SU-DHL-6 (cell line): ENCODE measurements around the gene NUP210.

Experiments used
- H2AFZ ChIP-seq: fragments of 200-600 bp; sonication (generic); 2 replicates; pipeline ENCODE4 v1.6.1; 2014; ENCODE audit warnings: low read depth, mild to moderate bottlenecking, moderate library complexity, mixed read lengths, antibody characterized with exemption, low read length; ENCODE audit not compliant: severe bottlenecking
- H3F3A ChIP-seq: fragments of 200-600 bp; shearing (Covaris generic); 2 replicates; pipeline ENCODE4 v1.6.0; 2016; ENCODE audit warnings: antibody characterized with exemption, mild to moderate bottlenecking; ENCODE audit not compliant: insufficient read depth
- H3K27ac ChIP-seq: fragments of 200-600 bp; sonication (generic); 2 replicates; pipeline ENCODE4 v1.5.1; 2016; ENCODE audit warnings: low read depth, mild to moderate bottlenecking, low read length, moderate library complexity, mixed read lengths
- H3K27me3 ChIP-seq: fragments of 200-600 bp; sonication (generic), shearing (Covaris generic); 2 replicates; pipeline ENCODE4 v1.6.0; 2014; ENCODE audit warnings: mild to moderate bottlenecking, low read length
- H3K36me3 ChIP-seq: fragments of 200-600 bp; sonication (generic); 2 replicates; pipeline ENCODE4 v1.6.1; 2014; ENCODE audit warnings: mild to moderate bottlenecking, low read length, mixed read lengths
- H3K4me2 ChIP-seq: fragments of 300-600, 200-600 bp; shearing (Covaris generic), sonication (generic); 2 replicates; pipeline ENCODE4 v1.6.0; 2014; ENCODE audit warnings: low read length, low read depth, mild to moderate bottlenecking; ENCODE audit not compliant: poor library complexity, severe bottlenecking
- H3K4me3 ChIP-seq: fragments of 200-600 bp; sonication (generic); 2 replicates; pipeline ENCODE4 v1.5.1; 2014; ENCODE audit warnings: antibody characterized with exemption, low read length, mild to moderate bottlenecking, mixed read lengths; ENCODE audit not compliant: insufficient read depth, poor library complexity, severe bottlenecking
- H3K79me2 ChIP-seq: fragments of 200-600 bp; sonication (generic); 2 replicates; pipeline ENCODE4 v1.6.1; 2014; ENCODE audit warnings: mild to moderate bottlenecking, low read length, moderate library complexity; ENCODE audit not compliant: insufficient read depth
- H3K9ac ChIP-seq: fragments of 200-600 bp; sonication (generic); 2 replicates; pipeline ENCODE4 v1.7.0; 2014; ENCODE audit warnings: mild to moderate bottlenecking, low read length
- H3K9me2 ChIP-seq: fragments of 200-600 bp; sonication (generic); replicated peaks from 2 replicates; pipeline ENCODE4 v1.6.1; 2014; ENCODE audit warnings: low read length; ENCODE audit not compliant: insufficient read depth
- H3K9me3 ChIP-seq: fragments of 200-600 bp; sonication (generic); 2 replicates; pipeline ENCODE4 v1.6.1; 2014; ENCODE audit warnings: low read length, mixed read lengths; ENCODE audit not compliant: insufficient read depth
- H4K20me1 ChIP-seq: fragments of 200-600 bp; sonication (generic); 2 replicates; pipeline ENCODE4 v1.6.1; 2014; ENCODE audit warnings: low read depth, mild to moderate bottlenecking, antibody characterized with exemption, low read length, moderate library complexity, mixed read lengths
- CTCF ChIP-seq: fragments of 200-600 bp; sonication (generic); IDR thresholded peaks from one replicate; pipeline ENCODE4 v1.5.1; 2017; ENCODE audit warnings: antibody characterized with exemption, mild to moderate bottlenecking, low read length, moderate library complexity; ENCODE audit not compliant: insufficient read depth, poor library complexity, severe bottlenecking
- EZH2phosphoT487 ChIP-seq: fragments of 200-600 bp; sonication (generic), shearing (Covaris generic); conservative IDR thresholded peaks from 2 replicates; pipeline ENCODE4 v1.6.1; 2018; ENCODE audit warnings: mild to moderate bottlenecking, antibody characterized with exemption, low read length, moderate library complexity, mixed read lengths

The NUP210 gene

GRCh38 chr3:13427662-13428603, 7.8 kb upstream of the NUP210 start:
- Histone ChIP-seq H3F3A (no peaks in the 10 kb centered on the region), H4K20me1 (no peaks in the 10 kb centered on the region), H3K36me3 (no peaks in the 10 kb centered on the region), H3K4me2 (peak overlapping the region; percentile 51), H3K9ac (no peak overlapping the region), H3K9me2 (no peaks in the 10 kb centered on the region), H2AFZ (peak overlapping the region; percentile 55), H3K27ac (no peak overlapping the region), H3K9me3 (no peaks in the 10 kb centered on the region), H3K79me2 (no peaks in the 10 kb centered on the region), H3K4me3 (no peak overlapping the region), H3K27me3 (no peaks in the 10 kb centered on the region)
- TF ChIP-seq CTCF (no peak), EZH2phosphoT487 (no peak)

- Histone ChIP-seq H3K9me2 (no peaks in the 10 kb centered on the region), H3K9ac (no peak overlapping the region), H2AFZ (no peak overlapping the region), H3K27me3 (no peaks in the 10 kb centered on the region), H3K9me3 (no peaks in the 10 kb centered on the region), H4K20me1 (no peaks in the 10 kb centered on the region), H3F3A (peaks cover 6% of the 10 kb centered on the region; the same call in 1 of the 2 replicates), H3K79me2 (no peaks in the 10 kb centered on the region), H3K4me2 (no peak overlapping the region), H3K36me3 (no peaks in the 10 kb centered on the region), H3K4me3 (no peak overlapping the region), H3K27ac (no peak overlapping the region)
- TF ChIP-seq EZH2phosphoT487 (no peak), CTCF (no peak)
These were observed 6.5 kb upstream of the NUP210 start for GRCh38 chr3:13426591-13426990.

GRCh38 chr3:13425689-13426088, 5.6 kb upstream of the NUP210 start:
- Histone ChIP-seq H3K27ac (no peak overlapping the region), H4K20me1 (no peaks in the 10 kb centered on the region), H3K4me3 (no peak overlapping the region), H3K9me3 (no peaks in the 10 kb centered on the region), H2AFZ (no peak overlapping the region), H3K27me3 (no peaks in the 10 kb centered on the region), H3K36me3 (no peaks in the 10 kb centered on the region), H3K79me2 (no peaks in the 10 kb centered on the region), H3K9me2 (no peaks in the 10 kb centered on the region), H3K4me2 (no peak overlapping the region), H3K9ac (no peak overlapping the region), H3F3A (peaks cover 12% of the 10 kb centered on the region; the same call in 1 of the 2 replicates)
- no peak for TF ChIP-seq EZH2phosphoT487
- no peak for TF ChIP-seq CTCF
